ENCODE measurements around the gene SLC19A1.

SLC19A1 gene

DNA sequence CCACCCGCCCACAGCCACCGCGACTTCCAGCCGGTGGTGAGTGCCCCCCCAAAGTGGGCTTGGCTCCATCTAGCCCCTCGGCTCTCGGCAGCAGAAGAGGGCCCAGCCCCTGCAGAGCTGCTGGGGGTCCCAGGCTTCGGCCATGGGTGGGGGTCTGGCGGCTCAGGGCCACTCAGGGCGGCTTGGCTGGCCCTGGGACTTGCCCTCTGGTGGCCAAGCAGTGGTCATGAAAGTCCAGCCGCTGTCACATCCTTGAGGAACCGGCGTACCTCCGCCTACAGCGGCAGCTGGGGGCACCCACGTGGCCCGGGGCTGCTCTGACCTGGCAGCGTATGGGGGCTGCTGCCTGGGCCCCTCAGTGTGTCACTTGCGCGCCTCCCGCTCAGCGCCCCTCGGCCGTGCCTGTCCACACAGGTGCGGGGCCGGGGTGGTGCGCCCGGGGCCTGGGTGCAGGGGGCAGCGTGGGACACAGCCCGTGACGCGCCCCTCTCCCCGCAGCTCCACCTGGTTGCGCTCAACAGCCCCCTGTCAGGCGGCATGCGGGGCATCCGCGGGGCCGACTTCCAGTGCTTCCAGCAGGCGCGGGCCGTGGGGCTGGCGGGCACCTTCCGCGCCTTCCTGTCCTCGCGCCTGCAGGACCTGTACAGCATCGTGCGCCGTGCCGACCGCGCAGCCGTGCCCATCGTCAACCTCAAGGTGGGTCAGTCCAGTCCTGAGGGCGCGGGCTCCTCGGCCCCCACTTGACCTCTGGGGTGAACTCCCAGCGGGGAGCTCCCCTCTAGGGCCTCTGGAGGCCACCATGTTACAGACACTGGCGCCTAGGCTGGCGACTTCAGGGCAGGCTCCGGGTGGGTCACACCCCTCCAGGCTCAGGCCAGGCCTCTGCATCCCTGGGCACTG lies 32.4 kb downstream of the SLC19A1 start:
- POLR2A ChIA-PET: no interaction called here
- no peak overlapping the region for H3K4me3 ChIP-seq (ENCODE audit: low read depth, low read length)
- TF ChIP-seq CTCF (IDR thresholded peaks at IDR 0.05; ENCODE audit: insufficient read depth, low read length, missing control alignments): no peak
- no peak for DNase-seq (ENCODE audit: low read depth, low spot score)
- CTCF ChIA-PET: no interaction called here

GRCh38 chr21:45508607-45509565 lies 33.4 kb downstream of the SLC19A1 start:
- no peak for TF ChIP-seq CTCF (IDR thresholded peaks at IDR 0.05; ENCODE audit: insufficient read depth, low read length, missing control alignments)
- POLR2A ChIA-PET: no interaction called here
- DNase-seq (ENCODE audit: low read depth, low spot score): no peak
- H3K4me3 ChIP-seq (ENCODE audit: low read depth, low read length): no peak overlapping the region
- CTCF ChIA-PET: no interaction called here

DNA sequence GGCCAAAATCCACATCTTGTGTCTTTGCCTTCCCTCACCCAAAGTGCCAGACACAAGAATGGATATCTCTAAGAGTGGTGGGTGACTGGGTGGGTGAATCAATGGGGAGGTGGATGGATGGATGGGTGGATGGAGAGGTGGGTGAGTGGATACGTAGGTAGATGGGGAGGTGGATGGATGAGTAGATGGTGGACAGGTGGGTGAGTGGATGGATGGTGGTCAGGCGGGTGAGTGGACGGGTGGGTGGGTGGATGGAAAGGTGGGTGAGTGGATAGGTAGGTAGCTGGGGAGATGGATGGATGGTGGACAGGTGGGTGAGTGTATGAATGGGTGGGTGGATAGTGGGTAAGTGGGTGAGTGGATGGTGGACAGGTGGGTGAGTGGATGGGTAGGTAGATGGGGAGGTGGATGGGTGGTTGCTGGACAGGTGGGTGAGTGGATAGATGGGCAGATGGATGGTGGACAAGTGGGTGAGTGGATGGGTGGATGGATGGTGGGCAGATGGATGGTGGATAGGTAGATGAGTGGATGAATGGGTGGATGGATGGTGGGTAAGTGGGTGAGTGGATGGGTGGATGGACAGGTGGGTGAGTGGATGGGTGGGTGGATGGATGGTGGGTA lies 34.2 kb downstream of the SLC19A1 start:
- POLR2A ChIA-PET: no interaction called here
- H3K4me3 ChIP-seq (ENCODE audit: low read depth, low read length): no peak overlapping the region
- CTCF ChIA-PET: no interaction called here
- DNase-seq (ENCODE audit: low read depth, low spot score): no peak
- no peak for TF ChIP-seq CTCF (IDR thresholded peaks at IDR 0.05; ENCODE audit: insufficient read depth, low read length, missing control alignments)

DNA sequence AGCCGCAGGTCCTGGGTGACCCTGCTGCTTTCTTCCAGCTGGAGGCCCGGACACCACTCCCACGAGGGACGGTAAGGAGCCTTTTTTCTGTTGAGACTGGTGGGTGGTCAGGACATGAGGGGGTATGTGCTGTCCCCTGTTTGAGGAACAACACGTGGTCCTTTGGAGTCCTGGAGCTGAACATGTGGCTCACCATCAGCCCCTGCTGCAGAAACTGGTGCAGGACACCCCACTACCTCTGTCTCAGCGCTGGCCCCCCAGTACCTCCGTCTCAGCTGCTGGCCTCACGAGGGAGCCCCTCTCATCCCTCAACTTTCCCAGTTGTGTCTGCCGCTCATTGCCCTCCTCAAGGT lies 34.7 kb downstream of the SLC19A1 start:
- CTCF ChIA-PET: no interaction called here

DNA sequence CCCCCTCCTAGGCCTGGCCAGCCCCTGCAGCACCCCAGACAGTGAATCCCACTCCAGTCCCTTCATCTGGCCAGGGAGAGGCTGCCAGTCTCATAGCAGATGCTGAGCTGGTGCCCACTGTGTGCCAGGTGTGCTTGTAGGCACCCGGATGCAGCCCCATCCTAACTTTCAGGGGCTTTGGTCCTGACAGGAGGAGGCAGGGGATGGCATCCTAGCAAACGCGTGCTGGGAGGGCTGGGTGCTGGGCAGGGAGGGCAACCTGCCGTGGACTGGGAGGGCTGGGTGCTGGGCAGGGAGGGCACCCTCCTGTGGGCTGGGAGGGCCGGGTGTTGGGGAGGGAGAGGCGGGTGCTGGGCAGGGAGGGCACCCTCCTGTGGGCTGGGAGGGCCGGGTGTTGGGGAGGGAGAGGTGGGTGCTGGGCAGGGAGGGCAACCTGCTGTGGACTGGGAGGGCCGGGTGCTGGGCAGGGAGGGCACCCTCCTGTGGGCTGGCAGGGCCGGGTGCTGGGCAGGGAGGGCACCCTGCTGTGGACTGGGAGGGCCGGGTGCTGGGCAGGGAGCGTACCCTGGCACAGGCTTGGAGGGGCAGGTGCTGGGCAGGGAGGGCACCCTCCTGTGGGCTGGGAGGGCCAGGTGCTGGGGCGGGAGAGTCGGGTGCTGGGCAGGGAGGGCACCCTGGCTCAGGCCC lies 35.3 kb downstream of the SLC19A1 start:
- ChIA-PET CTCF (no interaction called here), POLR2A (no interaction called here)
- no peak overlapping the region for H3K4me3 ChIP-seq (ENCODE audit: low read depth, low read length)
- no peak for TF ChIP-seq CTCF (IDR thresholded peaks at IDR 0.05; ENCODE audit: insufficient read depth, low read length, missing control alignments)
- no peak for DNase-seq (ENCODE audit: low read depth, low spot score)

More for the DNA sequence above, 34.7 kb downstream of the SLC19A1 start:
- DNase-seq (ENCODE audit: low read depth, low spot score): no peak
- H3K4me3 ChIP-seq (ENCODE audit: low read depth, low read length): no peak overlapping the region
- no peak for TF ChIP-seq CTCF (IDR thresholded peaks at IDR 0.05; ENCODE audit: insufficient read depth, low read length, missing control alignments)
- POLR2A ChIA-PET: no interaction called here

Measured in AG04449 (cell line).